Activated CD4-positive, CD25-positive, alpha-beta regulatory T cell treated with anti-CD3 and anti-CD28 coated beads, Interleukin-2, amount 50 U/mL, for 16 hours (primary cell): ENCODE data around the gene NLRC5.
"Not testable (repeated sequence)": the region's sequence is repeated elsewhere in the genome, so short reads cannot be mapped to it uniquely, and the experiment has no call there.

Source experiments
- DNase-seq: peaks from one replicate; pipeline ENCODE4 v3.0.0-alpha.2; 2020; ENCODE audit warnings: low read depth, low spot score

Gene NLRC5

GRCh38 chr16:57102888-57103851 is 113.8 kb downstream of the NLRC5 start:
- DNase-seq, result no peak

- DNase-seq, result no peak
These were observed 115.3 kb downstream of the NLRC5 start for GRCh38 chr16:57104706-57105105.

DNA sequence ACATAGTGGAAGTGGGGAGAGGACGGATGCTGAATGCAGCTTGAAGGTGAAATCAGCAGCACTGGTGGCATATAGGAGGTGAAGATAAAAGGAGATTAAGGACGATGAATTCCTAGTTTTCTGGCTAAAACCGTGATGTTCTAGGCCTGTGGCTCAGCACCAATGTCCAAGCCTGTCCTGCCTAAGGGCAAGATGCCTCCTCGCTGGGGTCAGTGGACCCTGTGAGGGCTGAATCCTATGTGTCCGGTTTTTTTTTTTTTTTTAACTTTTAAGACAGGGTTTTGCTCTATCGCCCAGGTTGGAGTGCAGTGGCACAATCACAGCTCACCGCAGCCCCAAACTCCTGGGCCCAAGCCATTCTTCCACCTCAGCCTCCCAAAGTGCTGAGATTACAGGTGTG is 115.8 kb downstream of the NLRC5 start:
- DNase-seq, result no peak

GRCh38 chr16:57106767-57107166 is 117.4 kb downstream of the NLRC5 start:
- no peak for DNase-seq

DNA sequence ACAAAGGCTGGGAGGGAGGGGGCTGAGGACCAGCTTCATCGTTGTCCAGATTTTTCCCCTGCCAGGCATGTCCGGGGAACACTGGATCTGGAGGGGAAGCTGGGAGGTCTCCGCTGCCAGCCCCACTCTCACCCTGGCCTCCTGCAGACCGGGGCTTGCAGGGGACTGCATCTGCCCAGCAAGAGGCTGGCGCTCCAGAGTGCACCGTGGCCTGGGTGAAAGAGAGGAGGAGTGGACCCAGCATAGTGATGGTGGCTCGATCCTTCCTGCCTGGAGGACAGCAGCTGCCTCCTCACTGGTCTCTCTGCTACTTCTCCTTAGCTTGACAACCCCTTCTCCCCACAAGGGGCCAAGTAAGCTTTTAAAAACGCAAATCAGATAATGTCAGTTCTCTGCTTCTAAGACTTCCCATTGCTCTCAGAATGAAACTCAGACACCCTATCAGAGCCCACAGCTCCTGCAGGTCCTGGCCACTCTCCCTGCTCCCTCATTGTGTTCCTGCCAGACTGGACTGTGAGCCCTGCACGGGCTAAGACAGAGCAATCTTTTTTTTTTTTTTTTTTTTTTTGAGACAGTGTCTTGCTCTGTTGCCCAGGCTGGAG is 118.1 kb downstream of the NLRC5 start:
- no peak for DNase-seq

- no peak for DNase-seq
These were observed 119.1 kb downstream of the NLRC5 start for GRCh38 chr16:57108432-57108831.

DNA sequence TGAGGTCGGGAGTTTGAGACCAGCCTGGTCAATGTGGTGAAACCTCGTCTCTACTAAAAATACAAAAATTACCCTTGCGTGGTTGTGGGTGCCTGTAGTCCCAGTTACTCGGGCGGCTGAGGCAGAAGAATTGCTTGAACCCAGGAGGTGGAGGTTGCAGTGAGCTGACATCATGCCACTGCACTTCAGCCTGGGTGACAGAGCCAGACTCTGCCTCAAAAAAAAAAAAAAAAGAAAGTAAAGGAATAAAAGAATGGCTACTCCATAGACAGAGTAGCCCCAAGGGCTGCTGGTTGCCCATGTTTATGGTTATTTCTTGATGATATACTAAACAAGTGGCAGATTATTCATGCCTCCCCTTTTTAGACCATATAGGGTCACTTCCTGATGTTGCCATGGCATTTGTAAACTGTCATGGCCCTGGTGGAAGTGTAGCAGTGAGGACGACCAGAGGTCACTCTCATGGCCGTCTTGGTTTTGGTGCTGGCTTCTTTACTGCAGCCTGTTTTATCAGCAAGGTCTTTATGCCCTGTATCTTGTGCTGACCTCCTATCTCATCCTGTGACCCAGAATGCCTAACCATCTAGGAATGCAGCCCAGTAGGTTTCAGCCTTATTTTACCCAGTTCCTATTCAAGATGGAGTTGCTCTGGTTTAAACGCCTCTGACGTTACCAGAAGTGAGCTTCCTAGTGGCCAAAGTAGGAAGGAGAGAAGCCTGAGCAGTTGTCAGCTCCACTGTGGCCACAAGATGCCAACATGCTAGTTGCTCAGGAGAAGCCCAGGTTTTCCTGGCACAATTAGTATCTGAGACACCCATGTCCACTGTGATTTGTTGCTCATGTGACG is 120.1 kb downstream of the NLRC5 start:
- DNase-seq, result not testable (repeated sequence)

GRCh38 chr16:57110937-57111336 is 121.6 kb downstream of the NLRC5 start:
- DNase-seq, result no peak

DNA sequence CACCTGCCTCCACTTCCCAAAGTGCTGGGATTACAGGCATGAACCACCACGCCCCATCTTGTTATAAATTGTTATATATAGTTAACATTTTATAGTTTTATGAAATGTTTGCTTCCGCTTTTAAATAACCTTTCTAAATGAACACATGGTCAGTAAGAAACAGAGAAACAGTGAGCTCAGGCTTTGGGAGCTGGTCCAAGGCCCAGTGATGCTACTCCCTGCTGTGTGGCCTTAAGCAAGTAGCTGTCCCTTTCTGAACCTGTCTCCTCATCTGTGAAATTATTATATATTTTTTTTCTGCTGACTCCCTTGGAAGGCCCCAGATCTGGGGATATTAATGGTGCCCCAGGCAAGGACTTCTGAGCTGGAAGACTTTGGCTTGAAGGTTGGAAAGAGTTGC is 122.1 kb downstream of the NLRC5 start:
- no peak for DNase-seq

- DNase-seq, result no peak
These were observed 123.2 kb downstream of the NLRC5 start for GRCh38 chr16:57112403-57113041.

DNA sequence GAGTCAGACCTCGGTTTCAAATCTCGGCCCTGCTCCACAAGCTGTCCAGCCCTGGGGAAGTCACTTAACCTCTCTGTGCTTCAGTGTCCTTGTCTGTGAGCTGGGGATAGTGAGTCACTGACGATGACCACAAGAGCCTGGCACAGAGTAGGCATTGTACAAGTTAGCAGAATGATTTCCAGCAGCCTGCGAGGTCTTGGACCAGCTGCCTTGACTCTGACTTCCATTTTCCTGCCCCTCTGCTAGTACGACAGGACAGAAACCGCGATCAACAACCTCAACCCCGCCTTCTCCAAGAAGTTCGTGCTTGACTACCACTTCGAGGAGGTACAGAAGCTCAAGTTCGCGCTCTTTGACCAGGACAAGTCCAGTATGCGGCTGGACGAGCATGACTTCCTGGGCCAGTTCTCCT is 123.7 kb downstream of the NLRC5 start:
- no peak for DNase-seq

GRCh38 chr16:57113664-57114063 is 124.3 kb downstream of the NLRC5 start:
- DNase-seq, result no peak

- no peak for DNase-seq
These were observed 125.8 kb downstream of the NLRC5 start for GRCh38 chr16:57115168-57115513.

GRCh38 chr16:57115514-57116182 is 126.3 kb downstream of the NLRC5 start:
- DNase-seq, result no peak

DNA sequence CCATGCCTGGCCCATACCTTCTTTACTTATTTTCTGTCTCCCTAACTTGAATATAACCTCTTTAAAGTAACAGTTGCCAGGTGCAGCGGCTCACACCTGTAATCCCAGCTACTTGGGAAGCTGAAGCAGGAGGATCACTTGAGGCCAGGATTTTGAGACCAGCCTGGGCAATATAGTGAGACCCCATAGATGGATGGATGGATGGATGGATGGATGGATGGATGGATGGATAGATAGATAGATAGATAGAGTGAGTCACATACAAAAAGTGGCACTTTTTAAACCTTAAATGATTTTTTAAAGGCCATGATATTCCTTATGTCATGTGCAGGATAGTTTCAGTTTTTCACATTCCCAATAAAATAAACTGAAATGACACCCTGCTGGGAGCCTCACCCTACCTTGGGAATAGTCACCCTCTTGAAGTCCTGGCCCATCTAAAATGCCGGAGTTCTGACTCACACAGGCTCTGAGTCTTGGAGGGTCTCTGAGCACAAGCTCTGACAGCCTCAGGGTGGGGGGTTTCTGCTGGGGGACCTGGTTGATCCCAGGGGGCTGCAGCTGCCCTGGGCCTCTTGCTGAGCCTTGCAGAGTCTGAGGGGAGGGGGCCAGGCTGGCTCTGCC is 129.2 kb downstream of the NLRC5 start:
- no peak for DNase-seq

DNA sequence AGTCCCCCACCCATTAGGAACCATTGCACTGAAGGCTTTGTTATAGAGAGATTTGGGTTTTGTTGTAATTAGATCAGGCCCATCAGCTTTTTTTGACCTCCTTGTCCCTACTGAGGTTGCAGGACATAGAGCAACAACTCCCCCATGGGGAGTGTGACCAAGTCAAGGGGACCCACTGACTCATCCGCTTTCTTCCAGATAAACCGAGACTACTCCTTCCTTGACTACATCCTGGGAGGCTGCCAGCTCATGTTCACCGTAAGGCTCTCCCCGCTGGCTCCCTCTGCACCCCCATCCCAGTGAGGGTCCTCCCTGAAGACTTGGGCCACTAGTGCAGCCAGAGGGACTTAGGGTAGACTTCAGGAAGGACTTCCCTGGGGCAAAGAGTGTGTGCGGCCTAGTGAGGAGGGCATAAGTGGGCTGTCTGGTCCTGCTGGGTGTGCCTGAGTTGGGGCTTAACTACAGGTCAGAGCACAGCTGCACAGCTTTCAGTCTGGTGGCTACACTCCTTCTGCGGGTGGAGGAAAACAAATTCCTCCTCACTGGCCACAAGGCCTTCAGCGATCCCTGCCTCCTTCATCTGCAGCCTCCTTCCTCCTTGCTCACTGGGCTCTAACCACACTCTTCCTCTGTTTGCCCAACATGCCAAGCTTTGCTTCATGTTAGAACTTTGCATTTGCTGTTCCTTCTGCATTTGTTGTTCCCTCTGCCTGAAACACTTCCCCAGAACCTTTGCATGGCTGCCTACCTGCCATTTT is 134.0 kb downstream of the NLRC5 start:
- no peak for DNase-seq

DNA sequence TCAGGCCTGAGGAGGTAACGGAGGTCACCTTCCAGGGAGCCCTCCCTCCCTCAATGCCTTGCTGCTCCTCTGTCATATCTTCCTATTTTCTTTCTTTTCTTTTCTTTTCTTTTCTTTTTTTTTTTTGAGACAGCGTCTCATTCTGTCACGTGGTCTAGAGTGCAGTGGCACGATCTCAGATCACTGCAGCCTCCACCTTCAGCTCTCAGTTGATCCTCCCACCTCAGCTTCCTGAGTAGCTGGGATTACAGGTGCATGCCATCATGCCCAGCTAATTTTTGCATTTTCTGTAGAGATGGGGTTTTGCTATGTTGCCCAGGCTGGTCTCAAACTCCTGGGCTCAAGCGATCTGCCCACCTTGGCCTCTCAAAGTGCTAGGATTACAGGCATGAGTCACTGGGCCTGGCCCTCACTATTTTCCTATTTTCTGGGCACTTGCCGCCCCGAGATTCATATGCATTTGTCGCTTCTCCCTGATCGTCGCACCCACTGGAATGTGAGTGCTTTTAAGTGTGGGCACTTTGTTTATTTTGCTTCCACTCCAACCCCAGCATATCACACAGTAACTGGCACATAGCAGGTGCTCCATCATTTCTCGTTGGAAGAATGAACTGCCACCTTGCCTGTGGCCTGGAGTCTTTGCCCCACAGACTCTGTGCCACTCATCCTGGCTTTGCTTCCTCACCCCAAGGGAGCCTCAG is 134.8 kb downstream of the NLRC5 start:
- DNase-seq, result no peak

DNA sequence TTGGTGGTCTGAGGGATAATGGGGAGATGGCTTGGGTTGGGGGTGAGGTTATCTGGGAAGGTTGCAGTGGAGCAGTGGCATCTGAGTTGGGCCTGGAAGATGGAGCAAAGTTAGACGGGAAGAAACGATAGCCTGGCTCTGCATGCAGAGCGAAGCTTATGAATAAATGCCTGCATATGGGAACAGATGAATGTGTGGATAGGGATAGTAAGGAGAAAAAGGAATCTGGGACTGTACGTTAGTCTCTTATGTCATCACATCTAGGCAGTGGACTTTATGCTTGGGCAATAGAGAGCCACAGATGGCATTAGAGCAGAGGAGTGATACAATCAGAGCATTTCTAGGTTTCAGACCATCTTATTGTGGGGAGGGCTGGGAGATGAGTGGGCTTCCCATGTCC is 136.0 kb downstream of the NLRC5 start:
- DNase-seq, result no peak

DNA sequence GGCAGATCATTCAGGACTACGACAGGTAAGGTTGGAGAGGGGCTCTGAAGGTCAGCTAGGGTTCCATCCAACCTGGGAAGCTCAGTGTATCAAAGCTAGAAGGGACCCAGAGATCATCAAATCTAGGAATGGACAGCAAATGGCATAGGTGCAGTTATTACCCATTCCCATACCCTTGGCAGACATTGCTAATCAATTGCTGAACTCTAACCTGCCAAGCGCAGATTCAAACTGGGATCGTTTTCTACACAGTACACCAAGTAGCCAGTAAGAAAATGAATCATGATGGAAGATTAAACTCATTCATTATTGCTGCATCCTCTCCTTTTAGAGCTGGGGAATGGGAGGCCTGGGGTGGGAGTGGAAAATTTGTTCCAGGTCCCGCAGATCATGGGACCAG is 136.6 kb downstream of the NLRC5 start:
- no peak for DNase-seq
